Measurements from ENCODE around the gene VTCN1.
A peak's percentile ranks its signal among the peaks of the same experiment; 100 is the strongest.

The VTCN1 gene

DNA sequence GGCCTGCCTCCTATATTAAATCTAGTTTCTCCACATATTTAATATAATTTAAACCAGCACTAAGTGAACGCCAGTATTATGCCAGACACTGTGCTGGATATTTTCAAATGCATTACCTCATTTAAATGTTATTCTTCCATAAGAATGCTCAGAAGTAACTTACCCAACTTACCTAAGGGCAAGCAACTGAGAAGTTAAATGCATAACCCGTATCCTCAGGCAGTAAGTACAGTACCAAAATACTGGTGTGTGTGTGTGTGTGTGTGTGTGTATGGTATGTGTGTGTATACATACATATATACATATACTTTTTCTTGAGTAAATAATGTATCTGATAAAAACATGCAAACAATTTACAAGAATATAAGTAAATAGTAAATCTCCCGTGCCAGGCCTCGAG is 80.2 kb downstream of the VTCN1 start:
- Histone ChIP-seq H3K4me3 (ENCODE audit: control insufficient read depth in 1 of 7, extremely low read depth in 1 of 7, insufficient read depth in 4 of 7, low read depth in 2 of 7, low read length in 6 of 7) (no peak overlapping the region), H3K4me1 (ENCODE audit: control extremely low read depth in 1 of 4, control insufficient read depth in 4 of 4, insufficient read depth in 4 of 4, low read length in 3 of 4) (no peaks in the 10 kb centered on the region), H3K27me3 (replicated peaks in 2 of 5; ENCODE audit: control insufficient read depth in 4 of 5, insufficient read depth in 5 of 5, low read length in 4 of 5) (peaks cover 0 to 3% (median 0%) of the 10 kb centered on the region in 5 experiments), H3K9me3 (ENCODE audit: control extremely low read depth in 1 of 5, control insufficient read depth in 4 of 5, insufficient read depth in 2 of 5, low read depth in 1 of 5, low read length in 4 of 5) (no peaks in the 10 kb centered on the region), H3K27ac (ENCODE audit: insufficient read depth in 1 of 2, low read depth in 1 of 2, low read length in 2 of 2, poor library complexity in 1 of 2, severe bottlenecking in 2 of 2) (no peak overlapping the region), H3K36me3 (ENCODE audit: control insufficient read depth in 4 of 4, insufficient read depth in 4 of 4, low read length in 3 of 4) (no peaks in the 10 kb centered on the region)
- ChIA-PET POLR2A (no interaction called here), CTCF (no interaction called here)
- 100% methylated on average over 1 of the region's 4 CpGs for WGBS (ENCODE audit: insufficient coverage)
- DNase-seq: no peak

- Histone ChIP-seq H3K4me3 (ENCODE audit: control insufficient read depth in 1 of 7, extremely low read depth in 1 of 7, insufficient read depth in 4 of 7, low read depth in 2 of 7, low read length in 6 of 7) (no peak overlapping the region), H3K27me3 (replicated peaks in 2 of 5; ENCODE audit: control insufficient read depth in 4 of 5, insufficient read depth in 5 of 5, low read length in 4 of 5) (peaks cover 0 to 4% (median 2%) of the 10 kb centered on the region in 5 experiments), H3K9me3 (ENCODE audit: control extremely low read depth in 1 of 5, control insufficient read depth in 4 of 5, insufficient read depth in 2 of 5, low read depth in 1 of 5, low read length in 4 of 5) (no peaks in the 10 kb centered on the region), H3K4me1 (ENCODE audit: control extremely low read depth in 1 of 4, control insufficient read depth in 4 of 4, insufficient read depth in 4 of 4, low read length in 3 of 4) (no peaks in the 10 kb centered on the region), H3K27ac (ENCODE audit: insufficient read depth in 1 of 2, low read depth in 1 of 2, low read length in 2 of 2, poor library complexity in 1 of 2, severe bottlenecking in 2 of 2) (no peak overlapping the region), H3K36me3 (ENCODE audit: control insufficient read depth in 4 of 4, insufficient read depth in 4 of 4, low read length in 3 of 4) (no peaks in the 10 kb centered on the region)
- ChIA-PET POLR2A (no interaction called here), CTCF (interaction anchor here (0.5 to 2.9 kb wide), 17 partner anchors 8 to 1303 kb away, joined by 3 to 37 read pairs (median 4); no protein-coding TSS in a partner anchor)
- WGBS (ENCODE audit: insufficient coverage): 100% methylated on average over 1 of the region's 5 CpGs
- DNase-seq: peak; percentile 31 to 66 (median 63)
These were observed 82.2 kb downstream of the VTCN1 start for GRCh38 chr1:117128323-117129079.

- H3K4me1 ChIP-seq (ENCODE audit: control extremely low read depth in 1 of 4, control insufficient read depth in 4 of 4, insufficient read depth in 4 of 4, low read length in 3 of 4): no peaks in the 10 kb centered on the region
- no peak overlapping the region for H3K4me3 ChIP-seq (ENCODE audit: control insufficient read depth in 1 of 7, extremely low read depth in 1 of 7, insufficient read depth in 4 of 7, low read depth in 2 of 7, low read length in 6 of 7)
- no peak overlapping the region for H3K27ac ChIP-seq (ENCODE audit: insufficient read depth in 1 of 2, low read depth in 1 of 2, low read length in 2 of 2, poor library complexity in 1 of 2, severe bottlenecking in 2 of 2)
- no peaks in the 10 kb centered on the region for H3K36me3 ChIP-seq (ENCODE audit: control insufficient read depth in 4 of 4, insufficient read depth in 4 of 4, low read length in 3 of 4)
- peaks cover 0 to 4% (median 2%) of the 10 kb centered on the region in 5 experiments for H3K27me3 ChIP-seq (replicated peaks in 2 of 5; ENCODE audit: control insufficient read depth in 4 of 5, insufficient read depth in 5 of 5, low read length in 4 of 5)
- H3K9me3 ChIP-seq (ENCODE audit: control extremely low read depth in 1 of 5, control insufficient read depth in 4 of 5, insufficient read depth in 2 of 5, low read depth in 1 of 5, low read length in 4 of 5): no peaks in the 10 kb centered on the region
- DNase-seq: no peak
- POLR2A ChIA-PET: no interaction called here
- CTCF ChIA-PET: interaction anchor here (0.5 to 2.9 kb wide), 10 partner anchors 9 to 613 kb away, joined by 3 to 37 read pairs (median 5); no protein-coding TSS in a partner anchor
These were observed 82.9 kb downstream of the VTCN1 start for GRCh38 chr1:117127795-117128194.

DNA sequence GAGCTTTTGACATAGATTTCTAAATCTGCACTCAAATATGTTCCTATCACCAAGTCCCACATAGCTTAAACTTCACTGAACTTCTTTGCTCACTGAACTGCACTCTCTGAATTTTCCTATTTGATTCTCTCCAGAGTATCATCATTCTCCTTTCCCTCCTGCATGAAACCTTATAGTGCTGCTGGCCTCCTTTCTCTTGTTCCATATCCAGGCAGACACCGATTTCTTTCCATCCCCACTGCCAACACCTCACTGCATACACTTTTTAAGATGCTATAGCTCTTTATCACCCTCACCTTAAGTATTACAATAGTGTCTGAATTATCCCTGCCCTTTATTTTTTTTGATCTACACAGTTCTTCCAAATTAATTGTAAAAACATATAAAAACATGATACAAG is 86.1 kb downstream of the VTCN1 start:
- H3K27ac ChIP-seq (ENCODE audit: insufficient read depth in 1 of 2, low read depth in 1 of 2, low read length in 2 of 2, poor library complexity in 1 of 2, severe bottlenecking in 2 of 2): no peak overlapping the region
- ChIA-PET POLR2A (no interaction called here), CTCF (interaction anchor here (0.8 kb wide), 1 partner anchor 54 kb away, joined by 3 read pairs; no protein-coding TSS in a partner anchor)
- H3K9me3 ChIP-seq (ENCODE audit: control extremely low read depth in 1 of 5, control insufficient read depth in 4 of 5, insufficient read depth in 2 of 5, low read depth in 1 of 5, low read length in 4 of 5): no peaks in the 10 kb centered on the region
- H3K4me1 ChIP-seq (ENCODE audit: control extremely low read depth in 1 of 4, control insufficient read depth in 4 of 4, insufficient read depth in 4 of 4, low read length in 3 of 4): peaks cover 5 to 16% (median 10%) of the 10 kb centered on the region in 4 experiments
- H3K36me3 ChIP-seq (ENCODE audit: control insufficient read depth in 4 of 4, insufficient read depth in 4 of 4, low read length in 3 of 4): no peaks in the 10 kb centered on the region
- H3K4me3 ChIP-seq (ENCODE audit: control insufficient read depth in 1 of 7, extremely low read depth in 1 of 7, insufficient read depth in 4 of 7, low read depth in 2 of 7, low read length in 6 of 7): no peak overlapping the region
- 100% methylated on average over 1 of the region's 1 CpG for WGBS (ENCODE audit: insufficient coverage)
- H3K27me3 ChIP-seq (replicated peaks in 2 of 5; ENCODE audit: control insufficient read depth in 4 of 5, insufficient read depth in 5 of 5, low read length in 4 of 5): peaks cover 0 to 5% (median 2%) of the 10 kb centered on the region in 5 experiments
- DNase-seq: no peak

DNA sequence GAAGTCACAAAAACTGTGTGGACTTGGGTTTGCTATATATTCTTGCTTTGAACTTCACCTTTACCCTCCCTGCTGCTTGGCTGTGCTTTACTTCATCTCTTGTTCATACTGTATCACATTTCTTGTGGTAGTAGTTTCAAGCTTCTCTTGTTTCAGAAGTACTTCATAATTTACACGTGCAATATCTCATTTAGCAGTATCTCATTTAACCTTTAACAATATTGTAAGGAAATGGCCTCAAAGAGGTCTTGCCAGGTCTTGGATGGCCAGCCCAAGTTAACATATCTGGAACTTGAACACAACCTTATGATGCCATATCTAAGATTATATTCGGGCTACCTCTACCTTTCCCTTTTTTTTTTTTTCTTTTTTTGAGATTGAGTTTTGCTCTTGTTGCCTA is 87.5 kb downstream of the VTCN1 start:
- Histone ChIP-seq H3K9me3 (ENCODE audit: control extremely low read depth in 1 of 5, control insufficient read depth in 4 of 5, insufficient read depth in 2 of 5, low read depth in 1 of 5, low read length in 4 of 5) (no peaks in the 10 kb centered on the region), H3K36me3 (ENCODE audit: control insufficient read depth in 4 of 4, insufficient read depth in 4 of 4, low read length in 3 of 4) (no peaks in the 10 kb centered on the region), H3K4me1 (ENCODE audit: control extremely low read depth in 1 of 4, control insufficient read depth in 4 of 4, insufficient read depth in 4 of 4, low read length in 3 of 4) (peaks cover 5 to 16% (median 10%) of the 10 kb centered on the region in 4 experiments), H3K27me3 (replicated peaks in 2 of 5; ENCODE audit: control insufficient read depth in 4 of 5, insufficient read depth in 5 of 5, low read length in 4 of 5) (peaks cover 0 to 5% (median 2%) of the 10 kb centered on the region in 5 experiments), H3K27ac (ENCODE audit: insufficient read depth in 1 of 2, low read depth in 1 of 2, low read length in 2 of 2, poor library complexity in 1 of 2, severe bottlenecking in 2 of 2) (no peak overlapping the region), H3K4me3 (ENCODE audit: control insufficient read depth in 1 of 7, extremely low read depth in 1 of 7, insufficient read depth in 4 of 7, low read depth in 2 of 7, low read length in 6 of 7) (no peak overlapping the region)
- no peak for DNase-seq
- POLR2A ChIA-PET: no interaction called here
- CTCF ChIA-PET: interaction anchor here (1.4 to 1.7 kb wide), 2 partner anchors 52 to 56 kb away, joined by 3 to 7 read pairs; no protein-coding TSS in a partner anchor
- no CpG with 5 or more reads among the region's 2 CpGs for WGBS (ENCODE audit: insufficient coverage)

GRCh38 chr1:117122330-117123025 is 88.2 kb downstream of the VTCN1 start:
- Histone ChIP-seq H3K27me3 (replicated peaks in 2 of 5; ENCODE audit: control insufficient read depth in 4 of 5, insufficient read depth in 5 of 5, low read length in 4 of 5) (peaks cover 0 to 5% (median 2%) of the 10 kb centered on the region in 5 experiments), H3K9me3 (ENCODE audit: control extremely low read depth in 1 of 5, control insufficient read depth in 4 of 5, insufficient read depth in 2 of 5, low read depth in 1 of 5, low read length in 4 of 5) (no peaks in the 10 kb centered on the region), H3K36me3 (ENCODE audit: control insufficient read depth in 4 of 4, insufficient read depth in 4 of 4, low read length in 3 of 4) (no peaks in the 10 kb centered on the region), H3K27ac (ENCODE audit: insufficient read depth in 1 of 2, low read depth in 1 of 2, low read length in 2 of 2, poor library complexity in 1 of 2, severe bottlenecking in 2 of 2) (peak overlapping the region in 1 of 2 experiments; percentile 84), H3K4me3 (ENCODE audit: control insufficient read depth in 1 of 7, extremely low read depth in 1 of 7, insufficient read depth in 4 of 7, low read depth in 2 of 7, low read length in 6 of 7) (peak overlapping the region in 5 of 7 experiments; percentile 80 to 87 (median 84)), H3K4me1 (ENCODE audit: control extremely low read depth in 1 of 4, control insufficient read depth in 4 of 4, insufficient read depth in 4 of 4, low read length in 3 of 4) (peaks cover 5 to 16% (median 10%) of the 10 kb centered on the region in 4 experiments)
- POLR2A ChIA-PET: no interaction called here
- CTCF ChIA-PET: interaction anchor here (0.8 to 1.7 kb wide), 4 partner anchors 11 to 55 kb away, joined by 3 to 7 read pairs (median 3); no protein-coding TSS in a partner anchor
- 33% methylated on average over 31 of the region's 32 CpGs for WGBS (ENCODE audit: insufficient coverage)
- no peak for DNase-seq
